ENCODE results near the gene NGEF.

NGEF gene

GRCh38 chr2:232898592-232899543 lies 114.2 kb downstream of the NGEF start:
- TF ChIP-seq CTCF (IDR thresholded peaks at IDR 0.05) (no peak), ZFX (IDR thresholded peaks at IDR 0.05; ENCODE audit: borderline replicate concordance) (no peak)

GRCh38 chr2:232897598-232898408 lies 115.3 kb downstream of the NGEF start:
- no peak for TF ChIP-seq ZFX (IDR thresholded peaks at IDR 0.05; ENCODE audit: borderline replicate concordance)
- TF ChIP-seq CTCF (IDR thresholded peaks at IDR 0.05): no peak
- no peak overlapping the region for H3K27ac ChIP-seq

More at GRCh38 chr2:232898592-232899543, 114.2 kb downstream of the NGEF start:
- no peak overlapping the region for H3K27ac ChIP-seq

DNA sequence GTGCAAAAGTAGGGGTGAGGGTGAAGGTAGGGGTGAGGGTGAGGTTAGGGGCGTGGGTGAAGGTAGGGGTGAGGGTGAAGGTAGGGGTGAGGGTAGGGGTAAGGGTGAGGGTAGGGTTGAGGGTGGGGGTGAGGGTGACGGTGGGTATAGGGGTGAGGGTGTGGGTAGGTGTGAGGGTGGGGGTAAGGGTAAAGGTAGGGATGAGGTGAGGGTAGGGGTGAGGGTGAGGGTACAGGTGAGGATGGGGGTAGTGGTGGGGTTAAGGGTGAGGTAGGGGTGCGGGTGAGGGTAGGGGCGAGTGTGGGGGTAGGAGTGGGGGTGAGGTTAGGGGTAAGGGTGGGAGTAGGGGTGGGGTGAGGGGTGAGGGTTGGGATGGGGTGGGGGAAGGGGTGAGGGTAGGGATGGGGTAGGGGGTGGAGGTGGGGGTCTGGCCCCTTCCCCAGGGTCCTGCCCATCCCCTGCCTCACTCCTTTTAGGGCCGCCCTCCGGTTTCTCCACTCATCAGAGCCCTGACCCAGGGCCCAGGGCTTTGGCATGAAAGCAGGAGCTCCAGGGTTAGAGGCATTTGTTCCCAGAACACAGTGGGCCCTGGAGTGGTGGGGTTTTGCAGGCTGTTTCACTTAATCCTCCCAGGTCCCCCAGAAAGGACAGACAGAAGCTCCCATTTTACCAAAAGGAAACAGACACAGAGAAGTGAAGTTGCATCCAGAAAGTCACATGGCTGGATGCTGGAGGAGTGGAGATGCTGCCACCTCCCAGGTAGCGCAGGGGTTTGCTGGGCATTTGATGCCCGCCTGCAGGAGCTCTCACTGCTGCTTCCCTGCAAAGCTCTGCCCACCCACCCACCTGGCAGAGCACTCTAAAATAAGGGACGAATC lies 116.1 kb downstream of the NGEF start:
- no peak overlapping the region for H3K27ac ChIP-seq
- TF ChIP-seq ZFX (IDR thresholded peaks at IDR 0.05; ENCODE audit: borderline replicate concordance): no peak
- no peak for TF ChIP-seq CTCF (IDR thresholded peaks at IDR 0.05)

- H3K27ac ChIP-seq: no peak overlapping the region
- TF ChIP-seq CTCF (IDR thresholded peaks at IDR 0.05) (no peak), ZFX (IDR thresholded peaks at IDR 0.05; ENCODE audit: borderline replicate concordance) (no peak)
Observed at GRCh38 chr2:232896111-232896510, 116.9 kb downstream of the NGEF start.

DNA sequence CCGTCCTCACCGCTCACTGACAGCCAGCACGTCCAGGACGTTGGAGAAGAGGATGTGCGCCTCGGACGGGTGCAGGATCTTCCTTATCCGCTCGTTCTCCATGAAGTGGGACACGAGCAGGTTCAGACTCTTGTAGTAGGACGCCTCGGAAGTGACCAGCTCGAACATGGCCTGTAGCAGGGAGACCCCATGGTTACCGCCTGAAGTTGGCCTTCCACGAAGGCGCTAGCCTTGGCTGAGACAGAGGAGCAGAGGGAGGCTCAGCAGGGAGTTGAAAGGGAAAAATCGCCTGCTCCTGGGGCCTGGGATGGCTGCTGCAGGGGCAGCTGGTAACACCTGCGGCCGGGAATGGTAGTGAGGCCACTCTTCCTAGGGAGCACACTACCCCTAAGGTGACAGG lies 118.3 kb downstream of the NGEF start:
- no peak for TF ChIP-seq ZFX (IDR thresholded peaks at IDR 0.05; ENCODE audit: borderline replicate concordance)
- no peak for TF ChIP-seq CTCF (IDR thresholded peaks at IDR 0.05)

DNA sequence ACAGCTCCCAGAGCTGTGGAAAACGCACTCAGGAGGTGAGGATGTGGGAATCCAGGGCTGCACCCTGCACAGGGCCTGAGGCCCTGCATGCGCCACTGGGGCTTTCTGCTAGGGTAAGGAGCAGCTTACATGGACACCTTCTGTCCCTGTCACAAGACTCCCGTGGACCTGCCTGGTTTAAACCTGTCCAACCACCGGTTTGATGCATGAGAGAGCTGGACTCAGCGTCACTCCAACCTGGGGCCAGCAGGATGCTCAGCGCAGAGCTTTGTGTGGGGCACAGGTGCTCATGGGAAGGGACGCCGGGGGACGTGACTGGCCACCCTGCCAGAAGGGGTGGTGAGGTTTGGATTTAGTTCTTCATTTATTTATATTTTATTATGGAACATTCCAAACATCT lies 118.8 kb downstream of the NGEF start:
- TF ChIP-seq CTCF (IDR thresholded peaks at IDR 0.05): no peak
- TF ChIP-seq ZFX (IDR thresholded peaks at IDR 0.05; ENCODE audit: borderline replicate concordance): no peak

More for the DNA sequence above, 118.3 kb downstream of the NGEF start:
- H3K27ac ChIP-seq: no peak overlapping the region

More for the DNA sequence above, 118.8 kb downstream of the NGEF start:
- H3K27ac ChIP-seq: no peak overlapping the region

Measured in 22Rv1 (cell line).